ENCODE results near the gene TBC1D5.

GRCh38 chr3:17550624-17551023, 191.8 kb downstream of the TBC1D5 start:
- TF ChIP-seq EZH2 (IDR thresholded peaks at IDR 0.05) (no peak), POLR2AphosphoS5 (IDR thresholded peaks at IDR 0.05; ENCODE audit: borderline replicate concordance, low read depth, low read length) (no peak)
